ENCODE data around the gene CRACR2A. TPM values are rescaled to one million over a fixed set of nuclear protein-coding genes. Genes with fewer than 3 reads are reported as not detected.

CRACR2A gene
- total RNA-seq, 1 donor from 2014 or later, result 4.4 TPM

DNA sequence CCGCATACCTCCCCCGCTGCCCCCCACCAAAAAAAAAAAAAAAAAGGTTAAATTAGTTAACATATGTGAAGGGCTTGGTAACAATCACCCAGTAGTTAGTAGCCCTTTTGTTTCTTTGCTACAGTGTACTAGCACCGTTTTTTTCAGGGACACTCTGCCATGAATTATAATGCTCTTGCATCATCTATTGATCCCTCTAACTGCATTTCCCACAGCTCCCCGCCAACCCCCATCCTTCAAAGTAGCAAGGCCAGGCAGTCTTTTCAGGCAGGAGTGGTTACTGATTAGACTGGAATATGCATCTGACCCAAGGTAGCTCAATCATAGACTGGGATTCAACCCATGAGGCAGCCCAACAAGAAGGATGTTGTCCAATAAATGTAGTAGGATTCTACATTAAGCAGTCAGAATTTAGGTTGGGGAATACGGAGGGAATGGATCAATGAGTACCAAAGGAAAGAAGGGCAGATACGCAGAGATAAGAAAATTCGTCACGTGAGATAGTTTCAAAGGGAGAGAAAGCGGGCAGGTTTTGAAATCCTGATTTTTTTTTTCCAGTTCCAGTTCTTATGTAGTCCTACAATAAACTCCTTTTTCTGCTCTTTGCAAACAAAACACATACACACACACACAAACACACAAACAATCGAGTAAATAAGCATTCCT lies 39.8 kb upstream of the CRACR2A start:
- Histone ChIP-seq H3K27me3 (no peaks in the 10 kb centered on the region), H3K27ac (no peak overlapping the region), H3K36me3 (no peaks in the 10 kb centered on the region), H3K4me3 (no peak overlapping the region), H3K4me1 (no peaks in the 10 kb centered on the region), H3K9me3 (no peaks in the 10 kb centered on the region)
- DNase-seq (ENCODE audit: extremely low spot score in 2 of 2), result no peak
- TF ChIP-seq CTCF (IDR thresholded peaks at IDR 0.05) (no peak), POLR2AphosphoS5 (IDR thresholded peaks at IDR 0.05; ENCODE audit: insufficient read depth in 1 of 2, low read depth in 1 of 2) (no peak), POLR2A (IDR thresholded peaks at IDR 0.05) (no peak)
- intact Hi-C loops (cut with DNase I), result no loop called here

DNA sequence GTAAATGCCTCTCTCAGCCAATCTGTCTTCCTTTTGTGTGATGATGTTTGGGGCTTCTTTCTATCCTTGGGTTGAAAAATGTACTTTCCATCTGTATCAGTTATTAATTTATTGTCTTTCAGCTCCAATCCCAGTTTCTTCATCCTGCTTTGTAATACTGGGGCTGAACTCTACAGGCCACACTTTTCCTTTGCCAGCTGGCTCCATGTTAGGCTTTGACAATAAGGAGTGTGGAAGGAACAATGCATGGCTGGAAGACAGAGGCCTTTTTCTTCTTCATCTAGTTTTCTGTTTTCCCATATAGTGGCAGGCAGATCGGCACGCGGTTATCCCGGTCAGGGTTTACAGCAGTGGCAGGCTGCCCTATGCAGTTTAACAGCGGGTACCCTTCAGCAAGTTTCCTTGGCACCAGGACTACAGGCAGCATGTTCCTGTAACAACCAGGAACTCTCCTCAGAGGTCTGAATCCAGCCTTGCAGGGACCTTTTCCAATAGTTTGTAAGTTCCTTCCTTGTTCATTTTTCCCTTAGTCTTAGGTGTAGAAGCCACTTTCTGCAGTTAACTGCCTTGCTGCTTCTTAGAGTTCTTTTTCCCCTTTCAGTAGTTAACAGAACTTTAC lies 38.5 kb upstream of the CRACR2A start:
- no peaks in the 10 kb centered on the region for H3K27me3 ChIP-seq
- no peak for TF ChIP-seq POLR2AphosphoS5 (IDR thresholded peaks at IDR 0.05; ENCODE audit: insufficient read depth in 1 of 2, low read depth in 1 of 2)
- no peak for TF ChIP-seq POLR2A (IDR thresholded peaks at IDR 0.05)
- no peak for TF ChIP-seq CTCF (IDR thresholded peaks at IDR 0.05)
- H3K9me3 ChIP-seq, result no peaks in the 10 kb centered on the region
- H3K4me1 ChIP-seq, result no peaks in the 10 kb centered on the region
- no peak overlapping the region for H3K27ac ChIP-seq
- no peak for DNase-seq (ENCODE audit: extremely low spot score in 2 of 2)
- no peak overlapping the region for H3K4me3 ChIP-seq
- intact Hi-C loops (cut with DNase I), result no loop called here
- H3K36me3 ChIP-seq, result no peaks in the 10 kb centered on the region

DNA sequence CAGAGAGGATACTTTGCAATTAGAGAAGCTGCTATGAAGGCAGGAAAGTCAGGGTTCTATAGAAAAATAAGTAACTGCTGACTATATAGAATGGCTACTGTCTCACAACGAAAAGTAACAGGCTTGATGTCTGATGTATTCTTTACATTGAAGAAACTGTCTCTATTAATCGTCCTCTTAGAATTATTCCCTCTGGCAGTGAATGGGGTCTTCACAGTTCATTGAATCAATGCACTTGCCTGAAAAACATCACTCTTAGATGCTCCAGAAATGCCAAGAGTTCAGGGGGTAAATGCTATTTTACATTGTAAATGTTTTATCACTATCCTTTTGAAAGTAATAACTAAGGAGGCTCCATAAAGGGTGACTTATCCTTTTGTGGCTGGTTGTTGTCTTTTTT lies 37.7 kb upstream of the CRACR2A start:
- Histone ChIP-seq H3K9me3 (no peaks in the 10 kb centered on the region), H3K27me3 (no peaks in the 10 kb centered on the region), H3K4me3 (no peak overlapping the region), H3K27ac (no peak overlapping the region), H3K36me3 (no peaks in the 10 kb centered on the region), H3K4me1 (no peaks in the 10 kb centered on the region)
- intact Hi-C loops (cut with DNase I), result no loop called here
- TF ChIP-seq POLR2AphosphoS5 (IDR thresholded peaks at IDR 0.05; ENCODE audit: insufficient read depth in 1 of 2, low read depth in 1 of 2) (no peak), CTCF (IDR thresholded peaks at IDR 0.05) (no peak), POLR2A (IDR thresholded peaks at IDR 0.05) (no peak)
- no peak for DNase-seq (ENCODE audit: extremely low spot score in 2 of 2)

GRCh38 chr12:3789838-3790237 lies 36.9 kb upstream of the CRACR2A start:
- Histone ChIP-seq H3K36me3 (no peaks in the 10 kb centered on the region), H3K27me3 (no peaks in the 10 kb centered on the region), H3K4me1 (no peaks in the 10 kb centered on the region), H3K27ac (no peak overlapping the region), H3K4me3 (no peak overlapping the region), H3K9me3 (no peaks in the 10 kb centered on the region)
- no peak for DNase-seq (ENCODE audit: extremely low spot score in 2 of 2)
- TF ChIP-seq POLR2AphosphoS5 (IDR thresholded peaks at IDR 0.05; ENCODE audit: insufficient read depth in 1 of 2, low read depth in 1 of 2) (no peak), POLR2A (IDR thresholded peaks at IDR 0.05) (no peak), CTCF (IDR thresholded peaks at IDR 0.05) (no peak)
- intact Hi-C loops (cut with DNase I), result no loop called here

DNA sequence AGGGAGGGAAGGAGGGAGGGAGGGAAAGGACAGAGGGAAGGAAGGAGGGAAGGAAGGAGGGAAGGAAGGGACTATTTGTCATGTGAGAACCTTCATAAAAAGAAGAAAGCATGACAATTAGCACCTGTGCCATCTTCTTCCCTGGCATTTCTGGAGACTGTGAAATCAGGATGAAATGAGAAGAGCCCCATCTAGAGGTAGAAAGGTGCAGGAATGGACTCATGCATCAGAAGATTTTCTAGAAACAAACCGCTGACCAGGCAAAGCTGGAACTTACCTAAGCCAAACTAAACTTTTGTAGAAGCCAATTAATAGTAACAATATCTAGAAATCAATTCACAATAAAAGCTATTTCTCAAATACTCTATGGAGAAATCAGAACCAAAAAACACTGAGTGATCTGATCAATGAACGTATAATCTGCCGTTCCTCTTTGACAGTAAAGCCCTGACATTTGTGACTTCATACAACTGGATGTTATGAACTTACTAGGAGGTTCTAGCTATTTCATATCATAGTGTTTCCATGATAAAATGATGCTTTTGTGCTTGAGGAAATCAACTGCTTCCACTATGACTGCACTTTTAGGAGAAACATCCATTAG lies 24.4 kb upstream of the CRACR2A start:
- intact Hi-C loops (cut with DNase I), result no loop called here

More for the DNA sequence above, 24.4 kb upstream of the CRACR2A start:
- no peak for DNase-seq (ENCODE audit: extremely low spot score in 2 of 2)
- no peaks in the 10 kb centered on the region for H3K4me1 ChIP-seq
- no peak overlapping the region for H3K27ac ChIP-seq
- H3K27me3 ChIP-seq, result no peaks in the 10 kb centered on the region
- no peaks in the 10 kb centered on the region for H3K9me3 ChIP-seq
- H3K36me3 ChIP-seq, result no peaks in the 10 kb centered on the region
- no peak overlapping the region for H3K4me3 ChIP-seq
- peak; percentile 20 to 42 (median 38) for TF ChIP-seq CTCF (IDR thresholded peaks at IDR 0.05)
- no peak for TF ChIP-seq POLR2A (IDR thresholded peaks at IDR 0.05)
- TF ChIP-seq POLR2AphosphoS5 (IDR thresholded peaks at IDR 0.05; ENCODE audit: insufficient read depth in 1 of 2, low read depth in 1 of 2), result no peak
